ENCODE measurements around the gene CACNA2D2. TPM values are rescaled to one million over a fixed set of nuclear protein-coding genes. Genes with fewer than 3 reads are reported as not detected.

The CACNA2D2 gene
- total and polyA plus RNA-seq, 3 donors from 2014 or later: 15.9 to 19.3 (median 16.1) TPM

DNA sequence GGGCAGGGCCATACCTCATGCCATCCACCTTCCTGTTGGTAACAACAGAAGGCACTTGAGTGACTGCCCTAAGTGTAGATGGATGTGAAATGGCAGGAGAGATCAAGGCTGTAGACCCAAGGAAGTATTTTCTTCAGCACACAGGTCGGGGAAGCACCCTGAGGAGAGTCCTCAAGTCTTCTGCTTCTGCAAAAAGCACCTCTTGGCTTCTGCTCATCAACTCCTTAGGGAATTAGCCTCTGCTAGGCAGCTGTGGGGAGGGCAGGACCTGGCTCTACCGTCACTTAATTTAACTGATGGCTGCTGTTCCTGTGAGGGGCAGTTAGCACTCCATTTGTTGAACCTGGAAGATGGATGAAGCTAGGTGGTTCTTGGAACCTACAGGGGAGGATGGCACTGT, 6.9 kb upstream of the CACNA2D2 start:
- TF ChIP-seq CTCF (IDR thresholded peaks at IDR 0.05) (no peak), POLR2A (IDR thresholded peaks at IDR 0.05) (no peak)
- Histone ChIP-seq H3K9me3 (no peaks in the 10 kb centered on the region), H3K27me3 (no peaks in the 10 kb centered on the region), H3K4me3 (no peak overlapping the region), H3K36me3 (ENCODE audit: low read depth, missing control alignments) (no peaks in the 10 kb centered on the region), H3K27ac (no peak overlapping the region), H3K4me1 (peaks cover 1% of the 10 kb centered on the region)
- no peak for DNase-seq
- 87 to 91% methylated on average over 2 of the region's 2 CpGs for WGBS, 2 donors
- intact Hi-C loops (cut with DNase I; ENCODE audit: low total_unique reads): no loop called here

DNA sequence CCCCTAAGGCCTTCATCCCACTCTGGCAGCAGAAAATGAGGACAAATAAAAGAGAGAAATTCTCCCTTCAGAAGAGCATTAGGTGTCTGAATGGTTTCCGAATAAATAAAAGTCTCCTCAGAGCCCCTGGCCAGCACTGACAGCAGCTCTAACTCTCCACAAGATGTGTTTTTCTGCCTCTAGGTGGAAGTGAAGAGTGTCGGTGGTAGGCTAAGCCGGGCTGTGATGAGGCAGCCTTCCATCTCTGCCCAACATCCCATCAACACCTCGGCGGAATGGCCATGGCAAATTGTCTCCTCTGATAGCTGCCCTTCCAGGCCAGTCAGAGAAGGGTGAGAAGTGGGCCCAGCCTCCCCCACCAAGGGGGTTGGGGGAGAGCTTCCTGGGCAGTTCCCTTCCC, 6.3 kb upstream of the CACNA2D2 start:
- no peaks in the 10 kb centered on the region for H3K36me3 ChIP-seq (ENCODE audit: low read depth, missing control alignments)
- DNase-seq: no peak
- H3K4me3 ChIP-seq: no peak overlapping the region
- no peaks in the 10 kb centered on the region for H3K27me3 ChIP-seq
- intact Hi-C loops (cut with DNase I; ENCODE audit: low total_unique reads): no loop called here
- no peak overlapping the region for H3K27ac ChIP-seq
- no peak for TF ChIP-seq POLR2A (IDR thresholded peaks at IDR 0.05)
- no peak for TF ChIP-seq CTCF (IDR thresholded peaks at IDR 0.05)
- WGBS, 2 donors: 71 to 83% methylated on average over 5 of the region's 5 CpGs
- no peaks in the 10 kb centered on the region for H3K4me1 ChIP-seq
- no peaks in the 10 kb centered on the region for H3K9me3 ChIP-seq

- H3K9me3 ChIP-seq: no peaks in the 10 kb centered on the region
- intact Hi-C loops (cut with DNase I; ENCODE audit: low total_unique reads): no loop called here
- no peaks in the 10 kb centered on the region for H3K36me3 ChIP-seq (ENCODE audit: low read depth, missing control alignments)
- H3K4me3 ChIP-seq: no peak overlapping the region
- H3K27ac ChIP-seq: no peak overlapping the region
- H3K27me3 ChIP-seq: no peaks in the 10 kb centered on the region
- no peak for DNase-seq
- TF ChIP-seq CTCF (IDR thresholded peaks at IDR 0.05) (no peak), POLR2A (IDR thresholded peaks at IDR 0.05) (no peak)
- no peaks in the 10 kb centered on the region for H3K4me1 ChIP-seq
- WGBS, 2 donors: 100% methylated on average over 1 of the region's 1 CpG; no CpG with 5 or more reads in 1 of the 2 donors
Observed at GRCh38 chr3:50508821-50509220, 5.4 kb upstream of the CACNA2D2 start.

- H3K4me1 ChIP-seq: peaks cover 5% of the 10 kb centered on the region
- 77 to 84% methylated on average over 4 of the region's 4 CpGs for WGBS, 2 donors
- H3K36me3 ChIP-seq (ENCODE audit: low read depth, missing control alignments): no peaks in the 10 kb centered on the region
- no peak overlapping the region for H3K4me3 ChIP-seq
- TF ChIP-seq CTCF (IDR thresholded peaks at IDR 0.05): no peak
- TF ChIP-seq POLR2A (IDR thresholded peaks at IDR 0.05): no peak
- H3K9me3 ChIP-seq: no peaks in the 10 kb centered on the region
- intact Hi-C loops (cut with DNase I; ENCODE audit: low total_unique reads): no loop called here
- no peak overlapping the region for H3K27ac ChIP-seq
- no peak for DNase-seq
- H3K27me3 ChIP-seq: no peaks in the 10 kb centered on the region
Observed at GRCh38 chr3:50506169-50506568, 2.7 kb upstream of the CACNA2D2 start.

DNA sequence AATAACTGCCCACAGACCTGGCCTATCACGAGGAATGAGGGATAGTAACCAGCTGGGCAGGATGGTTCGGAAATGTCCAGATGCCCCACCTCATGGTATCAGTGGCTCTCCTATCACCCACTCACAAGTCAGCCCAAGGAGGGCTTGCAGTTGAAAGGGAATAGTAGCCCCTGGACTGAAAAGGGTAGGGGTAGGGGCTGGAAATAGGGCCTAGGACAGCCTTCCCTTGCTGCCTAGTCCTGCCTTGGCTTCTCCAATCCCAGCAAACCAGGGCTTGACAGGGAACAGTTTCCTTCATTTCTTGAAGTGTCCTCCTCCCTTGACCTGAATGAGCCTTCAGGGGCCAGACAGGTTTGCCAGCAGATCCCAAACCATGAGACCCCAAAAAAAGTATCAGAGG, 1.2 kb upstream of the CACNA2D2 start:
- WGBS, 2 donors: 91% methylated on average over 2 of the region's 2 CpGs; no CpG with 5 or more reads in 1 of the 2 donors
- TF ChIP-seq POLR2A (IDR thresholded peaks at IDR 0.05) (no peak), CTCF (IDR thresholded peaks at IDR 0.05) (no peak)
- no peak overlapping the region for H3K4me3 ChIP-seq
- H3K27me3 ChIP-seq: no peaks in the 10 kb centered on the region
- no peak for DNase-seq
- no peak overlapping the region for H3K27ac ChIP-seq
- no peaks in the 10 kb centered on the region for H3K9me3 ChIP-seq
- intact Hi-C loops (cut with DNase I; ENCODE audit: low total_unique reads): no loop called here
- peaks cover 5% of the 10 kb centered on the region for H3K4me1 ChIP-seq
- H3K36me3 ChIP-seq (ENCODE audit: low read depth, missing control alignments): no peaks in the 10 kb centered on the region
